ENCODE measurements around the gene DPF1.

GRCh38 chr19:38252385-38252784 lies 28.4 kb upstream of the DPF1 start:
- TF ChIP-seq TCF7L2 (IDR thresholded peaks at IDR 0.05; ENCODE audit: low read depth, low read length) (no peak), SIN3A (IDR thresholded peaks at IDR 0.05; ENCODE audit: borderline replicate concordance, insufficient read depth, low read depth, low read length) (no peak), CTCF (IDR thresholded peaks at IDR 0.05) (no peak), REST (IDR thresholded peaks at IDR 0.05; ENCODE audit: insufficient read depth in 1 of 2, low read depth in 2 of 2, low read length in 1 of 2) (no peak), POLR2AphosphoS5 (IDR thresholded peaks at IDR 0.05; ENCODE audit: low read depth, low read length) (no peak)

Measured in Panc1 (cell line).